HG03039 (cell line): ENCODE data around the gene DIPK1B.

ENCODE experiments used
- ATAC-seq: cut with Tn5 transposase; IDR thresholded peaks from one replicate; pipeline ENCODE4 v1.9.1; 2021; ENCODE audit warnings: mild to moderate bottlenecking, moderate library complexity; ENCODE audit not compliant: unreplicated experiment

The DIPK1B gene

GRCh38 chr9:136711751-136712689, at the start of gene DIPK1B:
DIPK1B (plus strand) TSS chr9:136712572; CDS start chr9:136712666, 94 bp downstream.
- ATAC-seq = no peak

DNA sequence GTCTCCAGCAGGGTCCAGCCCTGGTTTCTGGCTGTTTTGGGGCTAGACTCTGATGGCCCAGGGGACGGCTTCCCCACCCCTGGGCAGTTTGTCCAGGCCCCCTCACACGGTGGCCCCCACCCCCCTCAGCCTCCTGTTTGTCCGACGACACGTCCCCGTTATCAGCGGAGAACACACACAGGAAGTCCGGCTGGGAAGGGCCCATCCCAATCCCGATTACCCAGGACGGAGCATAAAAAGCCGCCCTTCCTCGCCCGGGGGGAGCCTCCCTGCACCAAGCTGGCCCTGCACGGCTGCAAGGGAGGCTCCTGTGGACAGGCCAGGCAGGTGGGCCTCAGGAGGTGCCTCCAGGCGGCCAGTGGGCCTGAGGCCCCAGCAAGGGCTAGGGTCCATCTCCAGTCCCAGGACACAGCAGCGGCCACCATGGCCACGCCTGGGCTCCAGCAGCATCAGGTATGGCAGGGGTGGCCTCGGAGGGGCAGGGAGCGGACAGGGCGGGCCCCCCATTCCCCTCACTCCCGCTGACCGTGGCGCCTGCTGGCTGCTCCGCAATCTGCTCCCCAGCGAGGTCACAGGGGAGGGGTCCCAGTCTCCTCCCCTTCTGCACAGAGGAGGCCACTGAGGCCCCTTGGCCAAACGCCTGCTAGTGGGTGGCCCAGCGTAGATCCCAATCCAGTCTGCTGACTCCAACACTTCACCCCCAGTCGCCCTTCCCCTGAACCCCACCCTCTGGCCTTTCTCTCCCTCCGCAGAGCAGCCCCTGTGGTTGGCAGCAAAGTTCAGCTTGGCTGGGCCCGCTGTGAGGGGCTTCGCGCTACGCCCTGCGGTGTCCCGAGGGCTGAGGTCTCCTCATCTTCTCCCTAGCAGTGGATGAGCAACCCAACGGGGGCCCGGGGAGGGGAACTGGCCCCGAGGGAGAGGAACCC, 49.5 kb upstream of the DIPK1B start, which contains the start of gene EGFL7:
EGFL7 (plus strand) TSS at position 261 of the 926 bp plus-strand sequence. CDS start 5,367 bp downstream, outside the sequence.
- ATAC-seq = no peak

DNA sequence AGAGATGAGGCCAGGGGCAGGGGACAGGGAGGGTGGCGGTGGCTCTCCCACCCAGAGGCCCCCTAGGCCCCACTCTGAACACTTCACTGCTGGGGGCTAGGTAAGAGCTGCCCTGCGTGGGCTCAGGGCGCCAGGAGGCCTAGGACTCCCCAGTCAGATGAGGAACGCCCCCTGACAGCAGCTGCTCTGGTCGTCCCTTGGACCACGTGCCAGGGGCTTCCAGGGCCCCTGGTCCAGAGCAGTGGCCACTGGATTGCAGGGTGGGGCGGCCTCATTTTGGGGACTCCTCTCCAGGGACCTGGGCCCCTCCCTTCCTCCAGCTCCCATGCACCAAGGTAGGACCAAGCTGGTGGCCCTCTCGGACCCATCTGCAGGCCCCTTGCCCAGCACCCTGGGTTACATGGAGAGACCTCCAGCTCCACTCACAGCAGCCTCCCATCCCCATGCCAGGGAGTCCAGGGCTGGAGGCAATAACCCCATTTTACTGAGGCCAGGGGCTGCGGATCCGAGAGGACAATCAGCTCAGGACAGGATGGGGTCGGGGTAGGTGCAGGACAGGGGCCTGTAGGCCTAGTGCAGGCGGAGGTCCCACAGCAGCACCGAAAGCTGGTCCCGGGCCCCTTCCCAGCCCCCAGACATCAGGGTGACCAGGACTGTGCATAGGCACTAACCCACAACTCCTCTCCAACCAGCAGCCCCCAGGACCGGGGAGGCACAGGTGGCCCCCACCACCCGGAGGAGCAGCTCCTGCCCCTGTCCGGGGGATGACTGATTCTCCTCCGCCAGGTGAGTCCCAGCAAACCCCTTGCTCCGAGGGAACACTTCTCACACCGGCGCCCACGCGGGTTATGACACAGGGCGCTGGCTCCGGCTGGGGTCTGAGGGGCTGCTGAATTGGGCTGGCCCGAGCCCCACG, 48.1 kb upstream of the DIPK1B start:
- ATAC-seq = no peak

DNA sequence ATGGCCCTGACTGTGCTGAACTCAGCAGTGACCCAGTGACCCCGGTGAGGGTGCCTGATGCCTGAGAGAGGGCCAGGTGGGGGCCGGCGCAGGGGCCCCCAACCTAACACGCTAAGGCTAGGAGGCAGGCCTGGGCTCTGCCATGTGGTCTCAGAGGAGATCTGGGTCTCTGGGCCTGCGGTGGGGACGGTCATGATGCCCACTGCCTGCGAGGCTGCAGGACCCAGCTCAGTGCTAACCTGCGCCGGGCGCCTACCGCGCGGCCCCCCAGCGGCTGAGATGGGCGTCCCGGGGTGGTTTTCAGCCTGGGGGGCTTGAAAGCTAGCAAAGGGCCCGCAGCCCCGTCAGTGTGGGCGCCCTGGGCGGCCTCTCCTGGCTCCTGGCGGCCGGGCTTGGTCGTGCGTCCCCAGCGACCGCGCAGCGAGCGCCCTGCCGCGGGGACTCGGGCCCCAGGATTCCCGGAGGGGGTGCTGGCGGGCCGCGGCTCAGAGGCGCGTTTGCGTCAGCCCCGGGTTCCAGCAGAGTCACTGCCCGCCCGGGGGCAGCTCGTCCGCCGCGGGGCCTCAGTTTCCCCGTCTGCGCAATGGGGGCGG, 47.2 kb upstream of the DIPK1B start:
- ATAC-seq = no peak

- ATAC-seq = no peak
Measured at GRCh38 chr9:136665704-136666371, 46.5 kb upstream of the DIPK1B start.

DNA sequence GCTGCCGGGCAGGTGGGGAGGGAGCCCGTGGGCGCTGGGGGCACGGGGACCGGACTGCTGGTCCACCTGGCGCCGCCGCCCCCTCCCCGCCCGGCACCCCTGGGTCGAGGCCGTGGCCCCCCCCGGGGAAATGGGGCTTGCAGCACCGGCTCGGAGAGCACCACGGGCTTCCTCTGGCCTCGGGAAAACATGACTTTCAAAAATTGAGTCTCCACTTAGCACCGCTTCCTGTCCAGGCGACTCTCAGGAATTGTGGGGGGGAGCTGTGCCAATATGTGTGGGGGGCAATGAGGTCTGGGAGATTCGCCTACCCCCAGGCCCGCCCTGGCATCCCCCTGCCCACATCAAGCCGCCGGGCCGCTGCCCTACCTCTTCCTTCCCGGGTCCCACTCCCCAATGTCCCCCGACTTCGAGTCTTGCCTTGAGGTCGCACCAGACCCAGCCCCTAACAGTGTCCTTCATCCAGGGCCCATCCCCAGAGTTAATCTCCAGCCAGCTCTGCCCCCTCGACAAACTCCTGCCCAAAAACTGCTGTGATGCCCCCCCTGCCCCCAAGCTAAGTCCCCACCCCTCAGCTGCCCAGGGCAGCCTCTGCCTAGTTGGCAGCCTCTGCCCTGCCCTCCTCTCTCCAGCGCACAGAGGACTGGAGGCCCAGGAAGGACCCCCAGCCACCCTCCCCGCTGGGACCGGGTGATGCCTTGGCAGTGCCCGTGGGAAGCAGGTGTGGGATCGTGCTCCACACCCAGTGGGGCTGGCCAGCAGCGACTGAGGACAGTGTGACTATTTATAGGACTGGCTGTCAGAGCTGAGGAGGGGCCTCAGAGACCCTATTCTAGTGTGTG, 45.8 kb upstream of the DIPK1B start:
- ATAC-seq = no peak

- no peak for ATAC-seq
Measured at GRCh38 chr9:136667214-136667939, 45.0 kb upstream of the DIPK1B start.

GRCh38 chr9:136667940-136668760, 44.2 kb upstream of the DIPK1B start:
- no peak for ATAC-seq

DNA sequence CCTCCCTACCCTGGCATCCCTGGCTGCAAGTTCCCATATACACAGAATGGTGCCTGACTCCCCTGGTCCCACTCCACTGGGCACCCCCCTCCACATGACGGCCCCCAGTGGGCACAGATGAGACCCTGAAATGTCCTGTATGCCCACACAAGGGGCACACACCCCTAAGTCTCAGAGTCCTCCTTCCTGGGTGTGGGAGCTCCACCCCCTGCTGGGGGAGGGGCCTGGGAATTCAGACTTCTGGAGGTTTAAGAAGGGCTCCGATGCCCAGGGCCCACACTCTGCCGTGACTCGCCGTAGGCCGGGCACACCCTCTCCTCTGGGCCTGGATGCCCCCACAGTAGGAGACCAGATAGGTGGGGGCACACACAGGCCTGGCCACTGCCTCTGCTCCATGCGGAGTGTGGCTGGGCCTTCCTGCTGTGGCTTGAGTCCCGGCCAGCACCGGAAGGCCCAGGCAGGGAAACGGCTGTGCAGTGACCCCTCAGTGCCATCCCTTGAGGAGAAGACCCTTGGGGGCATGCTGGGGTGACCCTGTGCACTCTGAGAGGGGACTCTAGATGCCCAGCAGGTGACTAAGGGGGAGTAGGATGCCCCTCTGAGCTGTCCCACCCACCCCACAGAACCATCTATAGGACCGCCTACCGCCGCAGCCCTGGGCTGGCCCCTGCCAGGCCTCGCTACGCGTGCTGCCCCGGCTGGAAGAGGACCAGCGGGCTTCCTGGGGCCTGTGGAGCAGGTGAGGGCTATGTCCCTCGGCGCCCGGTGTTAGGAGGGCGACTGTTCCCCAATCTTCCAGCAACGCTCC, 43.2 kb upstream of the DIPK1B start:
- no peak for ATAC-seq

GRCh38 chr9:136669791-136670464, 42.4 kb upstream of the DIPK1B start:
- no peak for ATAC-seq

DNA sequence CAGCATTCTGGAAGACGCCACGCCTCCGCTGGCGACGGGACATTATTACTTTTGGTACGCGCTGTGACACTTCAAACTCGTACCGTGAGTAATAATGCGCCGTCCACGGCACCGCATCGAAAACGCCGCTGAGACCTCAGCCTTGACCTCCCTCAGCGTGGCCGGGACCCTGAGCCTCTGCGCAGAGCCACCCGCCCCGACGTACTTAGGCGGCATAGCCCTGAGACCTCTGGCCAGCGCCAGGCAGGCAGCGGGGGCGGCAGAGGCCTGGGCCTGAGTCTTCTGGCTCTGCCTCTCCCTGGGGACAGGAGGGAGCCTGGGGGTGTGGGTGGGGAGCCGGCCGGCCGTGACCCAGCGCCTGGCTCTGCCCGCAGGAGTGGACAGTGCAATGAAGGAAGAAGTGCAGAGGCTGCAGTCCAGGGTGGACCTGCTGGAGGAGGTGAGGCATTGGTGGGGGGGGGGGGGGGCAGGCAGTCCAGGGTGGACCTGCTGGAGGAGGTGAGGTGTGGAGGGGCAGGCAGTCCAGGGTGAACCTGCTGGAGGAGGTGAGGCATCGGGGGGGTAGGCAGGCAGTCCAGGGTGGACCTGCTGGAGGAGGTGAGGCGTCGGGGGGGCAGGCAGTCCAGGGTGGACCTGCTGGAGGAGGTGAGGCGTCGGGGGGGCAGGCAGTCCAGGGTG, 41.7 kb upstream of the DIPK1B start:
- ATAC-seq = no peak

GRCh38 chr9:136671254-136671614, 41.1 kb upstream of the DIPK1B start:
- ATAC-seq = no peak

DNA sequence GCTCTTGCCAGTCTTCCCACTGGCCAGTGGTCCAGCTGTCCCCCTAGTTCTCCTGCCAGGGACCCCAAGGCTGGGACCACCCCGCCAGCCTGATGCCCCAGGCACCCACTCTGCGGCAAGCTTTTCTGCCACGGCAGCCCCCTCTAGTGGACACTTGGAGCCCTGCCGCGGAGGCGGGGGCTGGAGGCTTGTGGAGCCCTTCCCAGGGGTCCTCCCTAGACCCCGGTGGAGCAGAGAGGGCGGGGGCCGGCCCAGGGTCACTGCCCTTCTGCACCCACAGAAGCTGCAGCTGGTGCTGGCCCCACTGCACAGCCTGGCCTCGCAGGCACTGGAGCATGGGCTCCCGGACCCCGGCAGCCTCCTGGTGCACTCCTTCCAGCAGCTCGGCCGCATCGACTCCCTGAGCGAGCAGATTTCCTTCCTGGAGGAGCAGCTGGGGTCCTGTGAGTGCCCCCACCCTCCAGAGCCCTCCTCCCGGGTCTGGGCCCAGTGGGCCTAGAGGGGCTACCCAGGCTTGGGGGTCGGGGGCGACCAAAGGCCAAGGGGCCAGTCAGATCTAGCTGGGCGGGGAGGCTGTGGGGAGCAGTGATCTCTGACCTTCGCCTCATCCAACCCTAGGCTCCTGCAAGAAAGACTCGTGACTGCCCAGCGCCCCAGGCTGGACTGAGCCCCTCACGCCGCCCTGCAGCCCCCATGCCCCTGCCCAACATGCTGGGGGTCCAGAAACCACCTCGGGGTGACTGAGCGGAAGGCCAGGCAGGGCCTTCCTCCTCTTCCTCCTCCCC, 40.5 kb upstream of the DIPK1B start:
- no peak for ATAC-seq

- ATAC-seq = no peak
Measured at GRCh38 chr9:136672431-136673087, 39.8 kb upstream of the DIPK1B start.
